ENCODE data around the gene SPI1. TPM values are rescaled to one million over a fixed set of nuclear protein-coding genes. Genes with fewer than 3 reads are reported as not detected.

Gene SPI1
- total and polyA plus RNA-seq, 7 experiments from 2014 or later = 0.27 to 247 (median 5.4) TPM; not detected in 2

GRCh38 chr11:47359586-47359985, 18.8 kb downstream of the SPI1 start:
- intact Hi-C loops (cut with micrococcal nuclease) = no loop called here
- Histone ChIP-seq H3K9me3 (ENCODE audit: control insufficient read depth in 2 of 3, low read length in 3 of 3) (no peaks in the 10 kb centered on the region), H3K4me1 (ENCODE audit: control insufficient read depth in 2 of 2, insufficient read depth in 2 of 2, low read length in 2 of 2) (peaks cover 0 to 5% of the 10 kb centered on the region in 2 donors), H3K36me3 (ENCODE audit: control insufficient read depth in 2 of 3, insufficient read depth in 3 of 3, low read length in 3 of 3) (no peaks in the 10 kb centered on the region), H3K27me3 (ENCODE audit: control insufficient read depth in 2 of 2, insufficient read depth in 2 of 2, low read length in 2 of 2) (no peaks in the 10 kb centered on the region), H3K27ac (ENCODE audit: low read depth, low read length) (no peak overlapping the region), H3K4me3 (ENCODE audit: low read length) (no peak overlapping the region)
- Mint-ChIP-seq H3K4me1 (peaks cover 0 to 17% (median 12%) of the 10 kb centered on the region in 7 donors), H3K27ac (peak overlapping the region in 4 of 9 donors; percentile 39 to 56 (median 52)), H3K36me3 (no peaks in the 10 kb centered on the region), H3K4me3 (peak overlapping the region in 5 of 10 donors; percentile 14 to 45 (median 30)), H3K27me3 (no peaks in the 10 kb centered on the region), H3K9me3 (no peaks in the 10 kb centered on the region)
- peak; percentile 66 for ATAC-seq
- peak in 1 of 9 donors; percentile 9 for DNase-seq
- ChIA-PET POLR2A (interaction anchor here (0.6 to 0.9 kb wide), 2 partner anchors 40 to 138 kb away, joined by 3 read pairs; no protein-coding TSS in a partner anchor), CTCF (interaction anchor here (0.6 kb wide), 1 partner anchor 201 kb away, joined by 3 read pairs; no protein-coding TSS in a partner anchor)

- Histone ChIP-seq H3K4me3 (ENCODE audit: low read length) (no peak overlapping the region), H3K9me3 (ENCODE audit: control insufficient read depth in 2 of 3, low read length in 3 of 3) (no peaks in the 10 kb centered on the region), H3K27ac (ENCODE audit: low read depth, low read length) (no peak overlapping the region), H3K36me3 (ENCODE audit: control insufficient read depth in 2 of 3, insufficient read depth in 3 of 3, low read length in 3 of 3) (no peaks in the 10 kb centered on the region), H3K4me1 (ENCODE audit: control insufficient read depth in 2 of 2, insufficient read depth in 2 of 2, low read length in 2 of 2) (peaks cover 0 to 5% of the 10 kb centered on the region in 2 donors), H3K27me3 (ENCODE audit: control insufficient read depth in 2 of 2, insufficient read depth in 2 of 2, low read length in 2 of 2) (no peaks in the 10 kb centered on the region)
- ATAC-seq (no peak), DNase-seq (no peak)
- ChIA-PET POLR2A (interaction anchor here (0.6 to 0.9 kb wide), 2 partner anchors 137 to 771 kb away, joined by 3 to 5 read pairs; no protein-coding TSS in a partner anchor), CTCF (interaction anchor here (0.5 kb wide), 1 partner anchor 207 kb away, joined by 6 read pairs; no protein-coding TSS in a partner anchor)
- peak overlapping the region in 4 of 10 donors; percentile 14 to 33 (median 22) for H3K4me3 Mint-ChIP-seq
- no peaks in the 10 kb centered on the region for H3K27me3 Mint-ChIP-seq
- no peaks in the 10 kb centered on the region for H3K36me3 Mint-ChIP-seq
- intact Hi-C loops (cut with micrococcal nuclease) = no loop called here
- H3K9me3 Mint-ChIP-seq = no peaks in the 10 kb centered on the region
- H3K4me1 Mint-ChIP-seq = peaks cover 0 to 17% (median 11%) of the 10 kb centered on the region in 7 donors
- peak overlapping the region in 4 of 9 donors; percentile 39 to 56 (median 52) for H3K27ac Mint-ChIP-seq
Measured at GRCh38 chr11:47359162-47359561, 19.2 kb downstream of the SPI1 start.

- intact Hi-C loops (cut with micrococcal nuclease) = no loop called here
- Mint-ChIP-seq H3K27ac (no peak overlapping the region), H3K9me3 (no peaks in the 10 kb centered on the region), H3K4me1 (peaks cover 0 to 17% (median 11%) of the 10 kb centered on the region in 7 donors), H3K4me3 (no peak overlapping the region), H3K36me3 (no peaks in the 10 kb centered on the region), H3K27me3 (no peaks in the 10 kb centered on the region)
- ATAC-seq (no peak), DNase-seq (no peak)
- H3K9me3 ChIP-seq (ENCODE audit: control insufficient read depth in 2 of 3, low read length in 3 of 3) = no peaks in the 10 kb centered on the region
- H3K27me3 ChIP-seq (ENCODE audit: control insufficient read depth in 2 of 2, insufficient read depth in 2 of 2, low read length in 2 of 2) = no peaks in the 10 kb centered on the region
- H3K4me1 ChIP-seq (ENCODE audit: control insufficient read depth in 2 of 2, insufficient read depth in 2 of 2, low read length in 2 of 2) = peaks cover 0 to 5% of the 10 kb centered on the region in 2 donors
- H3K36me3 ChIP-seq (ENCODE audit: control insufficient read depth in 2 of 3, insufficient read depth in 3 of 3, low read length in 3 of 3) = no peaks in the 10 kb centered on the region
- H3K27ac ChIP-seq (ENCODE audit: low read depth, low read length) = no peak overlapping the region
- CTCF ChIA-PET = interaction anchor here (0.5 kb wide), 1 partner anchor 208 kb away, joined by 6 read pairs; no protein-coding TSS in a partner anchor
- POLR2A ChIA-PET = interaction anchor here (0.6 to 0.9 kb wide), 2 partner anchors 137 to 770 kb away, joined by 3 to 5 read pairs; no protein-coding TSS in a partner anchor
- no peak overlapping the region for H3K4me3 ChIP-seq (ENCODE audit: low read length)
Measured at GRCh38 chr11:47358731-47359051, 19.7 kb downstream of the SPI1 start.

GRCh38 chr11:47357985-47358730, 20.2 kb downstream of the SPI1 start:
- no peaks in the 10 kb centered on the region for H3K36me3 ChIP-seq (ENCODE audit: control insufficient read depth in 2 of 3, insufficient read depth in 3 of 3, low read length in 3 of 3)
- H3K4me1 ChIP-seq (ENCODE audit: control insufficient read depth in 2 of 2, insufficient read depth in 2 of 2, low read length in 2 of 2) = peaks cover 0 to 5% of the 10 kb centered on the region in 2 donors
- no peaks in the 10 kb centered on the region for H3K27me3 ChIP-seq (ENCODE audit: control insufficient read depth in 2 of 2, insufficient read depth in 2 of 2, low read length in 2 of 2)
- Mint-ChIP-seq H3K4me3 (no peak overlapping the region), H3K27me3 (no peaks in the 10 kb centered on the region), H3K9me3 (no peaks in the 10 kb centered on the region), H3K4me1 (peaks cover 0 to 17% (median 11%) of the 10 kb centered on the region in 7 donors), H3K36me3 (no peaks in the 10 kb centered on the region), H3K27ac (no peak overlapping the region)
- DNase-seq (no peak), ATAC-seq (no peak)
- ChIA-PET POLR2A (no interaction called here), CTCF (no interaction called here)
- intact Hi-C loops (cut with micrococcal nuclease) = no loop called here
- no peak overlapping the region for H3K27ac ChIP-seq (ENCODE audit: low read depth, low read length)
- H3K9me3 ChIP-seq (ENCODE audit: control insufficient read depth in 2 of 3, low read length in 3 of 3) = no peaks in the 10 kb centered on the region
- no peak overlapping the region for H3K4me3 ChIP-seq (ENCODE audit: low read length)

- Histone ChIP-seq H3K9me3 (ENCODE audit: control insufficient read depth in 2 of 3, low read length in 3 of 3) (no peaks in the 10 kb centered on the region), H3K4me3 (ENCODE audit: low read length) (no peak overlapping the region), H3K27me3 (ENCODE audit: control insufficient read depth in 2 of 2, insufficient read depth in 2 of 2, low read length in 2 of 2) (no peaks in the 10 kb centered on the region), H3K4me1 (ENCODE audit: control insufficient read depth in 2 of 2, insufficient read depth in 2 of 2, low read length in 2 of 2) (peaks cover 0 to 5% of the 10 kb centered on the region in 2 donors), H3K27ac (ENCODE audit: low read depth, low read length) (no peak overlapping the region), H3K36me3 (ENCODE audit: control insufficient read depth in 2 of 3, insufficient read depth in 3 of 3, low read length in 3 of 3) (no peaks in the 10 kb centered on the region)
- intact Hi-C loops (cut with micrococcal nuclease) = no loop called here
- peaks cover 0 to 17% (median 11%) of the 10 kb centered on the region in 7 donors for H3K4me1 Mint-ChIP-seq
- no peaks in the 10 kb centered on the region for H3K9me3 Mint-ChIP-seq
- no peak overlapping the region for H3K4me3 Mint-ChIP-seq
- CTCF ChIA-PET = no interaction called here
- no peaks in the 10 kb centered on the region for H3K36me3 Mint-ChIP-seq
- H3K27me3 Mint-ChIP-seq = no peaks in the 10 kb centered on the region
- H3K27ac Mint-ChIP-seq = no peak overlapping the region
- no peak for ATAC-seq
- DNase-seq = no peak
- POLR2A ChIA-PET = no interaction called here
Measured at GRCh38 chr11:47356998-47357329, 21.4 kb downstream of the SPI1 start.

- Mint-ChIP-seq H3K4me1 (peaks cover 0 to 15% (median 11%) of the 10 kb centered on the region in 7 donors), H3K27ac (no peak overlapping the region), H3K9me3 (no peaks in the 10 kb centered on the region), H3K4me3 (no peak overlapping the region), H3K36me3 (no peaks in the 10 kb centered on the region), H3K27me3 (no peaks in the 10 kb centered on the region)
- Histone ChIP-seq H3K4me3 (ENCODE audit: low read length) (no peak overlapping the region), H3K27me3 (ENCODE audit: control insufficient read depth in 2 of 2, insufficient read depth in 2 of 2, low read length in 2 of 2) (no peaks in the 10 kb centered on the region), H3K9me3 (ENCODE audit: control insufficient read depth in 2 of 3, low read length in 3 of 3) (no peaks in the 10 kb centered on the region), H3K4me1 (ENCODE audit: control insufficient read depth in 2 of 2, insufficient read depth in 2 of 2, low read length in 2 of 2) (peaks cover 0 to 5% of the 10 kb centered on the region in 2 donors), H3K36me3 (ENCODE audit: control insufficient read depth in 2 of 3, insufficient read depth in 3 of 3, low read length in 3 of 3) (no peaks in the 10 kb centered on the region), H3K27ac (ENCODE audit: low read depth, low read length) (no peak overlapping the region)
- POLR2A ChIA-PET = no interaction called here
- CTCF ChIA-PET = no interaction called here
- intact Hi-C loops (cut with micrococcal nuclease) = no loop called here
- ATAC-seq = no peak
- DNase-seq = no peak
Measured at GRCh38 chr11:47356129-47356997, 22.0 kb downstream of the SPI1 start.
